ENCODE results near the gene ERVK3-1.

- TF ChIP-seq POLR2A (IDR thresholded peaks at IDR 0.05) = no peak
- TF ChIP-seq CTCF (IDR thresholded peaks at IDR 0.05) = no peak
Observed at GRCh38 chr19:58279925-58280316, 25.3 kb upstream of the ERVK3-1 start.
